ENCODE results near the gene FRG2C.
"Not testable (repeated sequence)": the region's sequence is repeated elsewhere in the genome, so short reads cannot be mapped to it uniquely, and the experiment has no call there.

FRG2C gene

GRCh38 chr3:75669348-75670297, 5.5 kb downstream of the FRG2C start:
- DNase-seq: not testable (repeated sequence)

DNA sequence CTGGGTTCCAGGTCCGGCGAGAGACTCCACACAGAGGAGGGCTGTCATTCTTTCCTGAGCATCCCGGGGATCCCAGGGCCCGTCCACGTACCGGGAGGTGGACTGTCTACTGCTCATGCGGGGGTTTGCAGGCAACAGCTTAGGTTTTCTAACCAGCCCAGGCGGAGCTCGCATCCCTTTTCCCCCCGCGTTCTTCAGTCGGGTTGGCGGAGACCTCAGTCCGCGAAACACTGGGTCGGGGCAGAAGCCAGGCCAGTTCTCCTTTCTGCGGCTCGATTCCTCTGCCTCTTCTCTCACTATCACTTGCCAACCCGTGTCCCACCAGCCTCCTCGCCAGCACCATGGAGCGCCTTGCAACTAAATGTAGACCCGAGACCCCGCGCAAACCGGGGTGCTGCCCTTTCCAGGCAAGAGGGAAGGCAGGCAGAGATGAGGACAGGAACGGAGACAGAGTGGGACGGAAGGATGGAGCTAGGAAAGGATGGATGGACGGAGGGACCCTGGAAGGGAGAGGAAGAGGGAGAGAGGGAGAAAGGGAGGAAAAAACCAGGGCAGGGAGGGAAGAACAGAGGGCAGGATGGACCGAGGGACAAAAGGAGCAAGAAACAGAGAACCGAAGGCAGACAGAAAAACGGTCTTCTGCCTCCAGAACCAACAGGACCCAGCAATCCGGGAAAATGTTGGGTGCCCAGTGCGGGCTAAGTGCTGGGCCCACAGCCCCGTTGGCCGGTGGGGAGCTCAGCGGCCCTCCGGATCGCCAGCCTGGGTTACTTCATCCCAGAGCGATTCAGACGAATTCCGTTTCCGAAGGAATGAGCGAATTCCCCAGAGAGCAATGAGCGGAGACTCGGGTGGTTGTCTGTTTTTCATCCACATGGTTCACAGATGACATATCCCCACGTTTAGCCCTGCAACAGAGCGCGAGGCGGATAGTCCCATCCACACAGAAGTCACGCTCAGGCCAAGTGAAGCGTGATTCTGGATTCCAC, 6.5 kb downstream of the FRG2C start:
- DNase-seq: not testable (repeated sequence)

DNA sequence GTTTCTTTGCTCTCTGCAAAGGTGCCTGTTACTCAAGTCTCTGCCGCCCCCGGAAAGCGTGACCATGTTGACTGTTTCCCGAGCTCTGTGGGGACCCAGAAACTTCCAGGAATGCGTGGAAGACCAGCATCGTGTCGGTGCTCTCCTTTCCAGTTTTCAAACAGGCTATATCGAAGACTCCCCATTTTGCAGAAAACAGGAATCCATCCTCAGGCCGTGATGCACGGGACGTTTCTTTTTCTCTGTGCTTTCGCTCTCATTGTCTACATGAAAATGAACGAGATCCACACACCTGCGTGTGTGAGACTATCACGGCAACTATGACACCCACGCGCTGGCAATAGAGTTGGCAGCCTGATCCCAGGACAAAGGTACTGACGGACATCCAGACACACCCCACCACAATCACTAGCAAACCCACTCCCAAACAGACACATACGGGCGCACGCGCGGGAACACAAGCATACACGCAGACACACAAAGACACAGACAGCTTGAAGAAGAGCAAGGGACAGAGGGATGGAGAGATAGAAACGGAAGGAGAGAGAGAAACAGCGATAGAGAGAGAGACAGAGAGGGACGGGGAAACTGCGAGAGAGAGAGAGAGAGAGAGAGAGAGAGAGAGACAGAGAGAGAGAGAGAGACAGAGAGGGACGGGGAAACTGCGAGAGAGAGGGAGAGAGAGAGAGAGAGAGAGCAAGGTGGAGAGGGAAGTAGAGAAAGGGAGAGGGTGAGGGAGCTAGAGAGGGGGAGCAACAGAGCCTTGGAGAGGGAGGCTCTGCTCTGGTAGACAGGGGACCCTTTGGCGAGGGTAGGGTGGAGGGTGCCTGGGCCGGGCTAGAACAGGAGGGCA, 7.4 kb downstream of the FRG2C start:
- DNase-seq: not testable (repeated sequence)

GRCh38 chr3:75672140-75672775, 8.1 kb downstream of the FRG2C start:
- not testable (repeated sequence) for DNase-seq

GRCh38 chr3:75683965-75684364, 19.8 kb downstream of the FRG2C start:
- DNase-seq: not testable (repeated sequence)

- DNase-seq: no peak
Measured at GRCh38 chr3:75687323-75687722, 23.2 kb downstream of the FRG2C start.

DNA sequence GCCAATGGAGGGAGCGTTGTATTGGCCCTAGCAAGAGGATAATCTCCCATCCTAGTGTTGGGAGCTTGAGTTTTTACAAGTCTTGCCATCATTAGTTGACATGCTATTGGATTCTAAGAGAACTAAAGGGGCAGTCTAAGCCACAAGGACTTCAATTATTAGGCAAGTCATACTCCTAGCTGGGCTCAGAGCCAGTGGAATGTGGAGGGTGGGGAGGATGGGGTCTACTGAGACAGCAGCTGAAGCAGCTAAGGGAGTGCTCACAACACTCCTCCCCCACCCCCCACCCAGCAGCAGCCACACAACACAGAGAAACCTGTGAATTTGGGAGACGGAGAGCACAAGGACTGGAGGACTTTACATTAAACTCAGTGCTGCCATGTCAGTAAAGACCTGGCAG, 27.9 kb downstream of the FRG2C start:
- no peak for DNase-seq

Measured in NCI-H526 (cell line).